HG02885 (cell line): ENCODE measurements around the gene HPCAL4.

ENCODE experiments used
- ATAC-seq: cut with Tn5 transposase; IDR thresholded peaks from one replicate; pipeline ENCODE4 v1.9.1; 2021; ENCODE audit warnings: mild to moderate bottlenecking; ENCODE audit not compliant: unreplicated experiment, poor library complexity

The HPCAL4 gene

GRCh38 chr1:39704757-39705156, 13.5 kb upstream of the HPCAL4 start:
- no peak for ATAC-seq

- no peak for ATAC-seq
Observed at GRCh38 chr1:39701049-39701439, 9.8 kb upstream of the HPCAL4 start.

GRCh38 chr1:39700348-39700747, 9.1 kb upstream of the HPCAL4 start:
- no peak for ATAC-seq

- no peak for ATAC-seq
Observed at GRCh38 chr1:39699419-39699818, 8.2 kb upstream of the HPCAL4 start.

GRCh38 chr1:39698568-39698967, 7.3 kb upstream of the HPCAL4 start:
- ATAC-seq: no peak

- no peak for ATAC-seq
Observed at GRCh38 chr1:39696448-39696847, 5.2 kb upstream of the HPCAL4 start.

GRCh38 chr1:39695016-39695415, 3.8 kb upstream of the HPCAL4 start:
- ATAC-seq: no peak

GRCh38 chr1:39694026-39694425, 2.8 kb upstream of the HPCAL4 start:
- no peak for ATAC-seq

GRCh38 chr1:39692152-39693074, 1.2 kb upstream of the HPCAL4 start:
- no peak for ATAC-seq

- no peak for ATAC-seq
Observed at GRCh38 chr1:39690794-39691382, 345 bp downstream of the HPCAL4 start.

- no peak for ATAC-seq
Observed at GRCh38 chr1:39690225-39690624, 1.0 kb downstream of the HPCAL4 start.

GRCh38 chr1:39689635-39690034, 1.6 kb downstream of the HPCAL4 start:
- ATAC-seq: no peak

- no peak for ATAC-seq
Observed at GRCh38 chr1:39689214-39689613, 2.0 kb downstream of the HPCAL4 start.

- no peak for ATAC-seq
Observed at GRCh38 chr1:39688706-39689105, 2.5 kb downstream of the HPCAL4 start.

GRCh38 chr1:39687243-39687642, 4.0 kb downstream of the HPCAL4 start:
- ATAC-seq: no peak

GRCh38 chr1:39685071-39685470, 6.2 kb downstream of the HPCAL4 start:
- no peak for ATAC-seq

GRCh38 chr1:39684313-39684664, 6.9 kb downstream of the HPCAL4 start:
- no peak for ATAC-seq

GRCh38 chr1:39683591-39684312, 7.5 kb downstream of the HPCAL4 start:
- no peak for ATAC-seq

GRCh38 chr1:39681999-39682398, 9.2 kb downstream of the HPCAL4 start:
- ATAC-seq: no peak

GRCh38 chr1:39681294-39681693, 9.9 kb downstream of the HPCAL4 start:
- ATAC-seq: no peak

- ATAC-seq: no peak
Observed at GRCh38 chr1:39680751-39681150, 10.5 kb downstream of the HPCAL4 start.
